HepG2 (cell line): ENCODE measurements around the gene DNAJB6. TPM values are rescaled to one million over a fixed set of nuclear protein-coding genes. Genes with fewer than 3 reads are reported as not detected.

Experiments
- ATAC-seq: fragments of 200-7000 bp; cut with Tn5 transposase; 3 replicates; pipeline ENCODE4 v1.9.1; 2020; ENCODE audit warnings: mild to moderate bottlenecking, moderate library complexity
- BruUV-seq: library from RNA; stranded (reverse); fragments of 400-500 nt; replicated peaks from 2 replicates; lab custom pipeline; 2021; lab: Mats Ljungman, UMichigan
- CTCF ChIA-PET: fragments of 300-600 bp; formaldehyde crosslinking; extraction: SDS; loops from one replicate; lab custom pipeline; 2021; ENCODE audit warnings: low total read pairs, inconsistent platforms, low intra/inter-chr PET ratio; lab: Yijun Ruan, JAX
- POLR2A ChIA-PET: fragments of 350-600 bp; sonication (Branson Sonifier 250); formaldehyde crosslinking; loops from one replicate; lab custom pipeline; 2020; ENCODE audit warnings: antibody characterized with exemption, inconsistent platforms; lab: Yijun Ruan, JAX
- DNase-seq: peaks from one replicate; pipeline ENCODE4 v3.0.0-alpha.2; 2015; ENCODE audit warnings: low spot score
- FAIRE-seq: peaks from 3 replicates; lab custom pipeline; 2011; peaks lifted over from hg19 to GRCh38; lab: Jason Lieb, UNC
- H2AFZ ChIP-seq: one replicate; pipeline ENCODE4 v1.6.1; 2011; ENCODE audit warnings: low read length, inconsistent platforms
- H3K27ac ChIP-seq: fragments of 300-600 bp; 3 replicates; pipeline ENCODE4 v1.8.0; 2011; ENCODE audit warnings: mixed run types, mild to moderate bottlenecking, mixed read lengths, low read length, inconsistent platforms; ENCODE audit not compliant: insufficient read depth; ENCODE audit errors: extremely low read length
- H3K27me3 ChIP-seq, 2 experiments: fragments of 200-600 bp in 1 of 2; 2 replicates in 1 of 2; 3 replicates in 1 of 2; pipeline versions ENCODE4 v1.6.0 to v1.8.0; 2011; ENCODE audit warnings: low read length in 2 of 2, mild to moderate bottlenecking in 2 of 2, moderate library complexity in 2 of 2, inconsistent platforms in 1 of 2; ENCODE audit not compliant: insufficient read depth in 2 of 2, control insufficient read depth in 1 of 2
- H3K36me3 ChIP-seq, 2 experiments: fragments of 200-600 bp in 1 of 2; replicated peaks in 1 of 2; 2 replicates in 1 of 2; 3 replicates in 1 of 2; pipeline versions ENCODE4 v1.5.1 to v1.8.0; 2011; ENCODE audit warnings: low read length in 2 of 2, inconsistent platforms in 1 of 2; ENCODE audit not compliant: insufficient read depth in 2 of 2, control insufficient read depth in 1 of 2
- H3K4me1 ChIP-seq: 2 replicates; pipeline ENCODE4 v1.5.1; 2012; ENCODE audit warnings: low read length, inconsistent platforms; ENCODE audit not compliant: insufficient read depth
- H3K4me2 ChIP-seq: 2 replicates; pipeline ENCODE4 v1.6.0; 2011; ENCODE audit warnings: low read depth, low read length, inconsistent platforms
- H3K4me3 ChIP-seq, 3 experiments: fragments of 200-600 bp in 1 of 3; sonication (generic), shearing (Covaris generic) in 1 of 3; replicated peaks in 1 of 3; 2 replicates each; pipeline ENCODE4 v1.5.1; 2011 to 2016; ENCODE audit warnings: low read length in 3 of 3, inconsistent platforms in 2 of 3, low read depth in 2 of 3, mild to moderate bottlenecking in 2 of 3, control low read depth in 1 of 3, mixed read lengths in 1 of 3; ENCODE audit not compliant: insufficient read depth in 1 of 3
- H3K79me2 ChIP-seq: one replicate; pipeline ENCODE4 v1.6.1; 2011; ENCODE audit warnings: low read length, inconsistent platforms; ENCODE audit not compliant: insufficient read depth
- H3K9ac ChIP-seq: 2 replicates; pipeline ENCODE4 v1.6.0; 2011; ENCODE audit warnings: mild to moderate bottlenecking, low read depth, low read length, inconsistent platforms; ENCODE audit not compliant: insufficient read depth
- H3K9me3 ChIP-seq: 2 replicates; pipeline ENCODE4 v1.5.1; 2012; ENCODE audit warnings: mild to moderate bottlenecking, low read length
- H4K20me1 ChIP-seq: 2 replicates; pipeline ENCODE4 v1.6.0; 2011; ENCODE audit warnings: inconsistent platforms, mild to moderate bottlenecking, low read length, moderate library complexity; ENCODE audit not compliant: insufficient read depth
- ARID5B ChIP-seq: IDR thresholded peaks from 2 replicates; pipeline ENCODE4 v1.4.0; 2020; ENCODE audit warnings: mild to moderate bottlenecking, missing genetic modification reagents
- ATF7 ChIP-seq, 2 experiments: fragments of 450-650 bp in 1 of 2; sonication (generic) in 1 of 2; formaldehyde crosslinking in 1 of 2; IDR thresholded peaks; 2 replicates each; pipeline versions ENCODE4 v1.4.0 to v1.6.1; 2016 to 2020; ENCODE audit warnings: antibody characterized with exemption in 1 of 2, mild to moderate bottlenecking in 1 of 2, missing genetic modification reagents in 1 of 2
- FOXP1 ChIP-seq, 2 experiments: fragments of 450-650 bp in 1 of 2; IDR thresholded peaks; 2 replicates each; pipeline ENCODE4 v1.6.1; 2017 to 2018; ENCODE audit warnings: antibody characterized with exemption in 1 of 2
- HOXA5 ChIP-seq: sonication (generic); formaldehyde crosslinking; IDR thresholded peaks from 2 replicates; pipeline ENCODE4 v1.4.0; 2020; ENCODE audit warnings: missing genetic modification reagents
- KDM5A ChIP-seq: fragments of 200-600 bp; sonication (generic); IDR thresholded peaks from 2 replicates; pipeline ENCODE4 v1.7.0; 2018; ENCODE audit warnings: antibody characterized with exemption, mild to moderate bottlenecking, low read length, borderline replicate concordance
- MYC ChIP-seq: sonication (generic); formaldehyde crosslinking; IDR thresholded peaks from 2 replicates; pipeline ENCODE4 v1.9.0; 2021; ENCODE audit warnings: missing genetic modification reagents, borderline replicate concordance
- PHF20 ChIP-seq: sonication (generic); formaldehyde crosslinking; IDR thresholded peaks from 2 replicates; pipeline ENCODE4 v1.5.0; 2020; ENCODE audit warnings: mild to moderate bottlenecking, missing genetic modification reagents
- SSRP1 ChIP-seq: IDR thresholded peaks from 2 replicates; pipeline ENCODE4 v1.6.1; 2016; ENCODE audit warnings: control low read depth
- ZNF775 ChIP-seq: sonication (generic); formaldehyde crosslinking; IDR thresholded peaks from 2 replicates; pipeline ENCODE4 v1.4.0; 2020; ENCODE audit warnings: missing genetic modification reagents, mild to moderate bottlenecking, moderate library complexity, borderline replicate concordance
- WGBS: methylation state at CpG from one replicate; pipeline ENCODE4 v1.1.6; 2017; ENCODE audit warnings: low lambda C conversion rate; 5-methylcytosine and 5-hydroxymethylcytosine counted together
- in situ Hi-C: cut with HindIII; loops from 2 replicates; pipeline ENCODE4 v1.10.0; 2017; ENCODE audit warnings: low pct_unique_long_range_greater_than_20kb; ENCODE audit not compliant: extremely low pct_ligation_motif_present
- intact Hi-C: fragments of 100-400 bp; cut with micrococcal nuclease; formaldehyde crosslinking; loops from one replicate; pipeline ENCODE4 v1.10.0; 2022; ENCODE audit not compliant: unreplicated experiment
- polyA plus RNA-seq, 8 experiments: library from polyadenylated mRNA; depleted of rRNA in 3 of 8; stranded (reverse) in 7 of 8; unstranded in 1 of 8; fragments of >200 nt; fragmentation: Illumina TruSeq in 4 of 8; extraction: Trizol in 4 of 8; gene quantifications; 2 replicates each; pipeline versions ENCODE4 v1.2.1 to v1.2.3, GENCODE V29; 2011 to 2016; ENCODE audit warnings: low read depth in 4 of 8, missing spikeins in 1 of 8, mixed read lengths in 1 of 8; ENCODE audit not compliant: insufficient read depth in 1 of 8
- total RNA-seq, 5 experiments: library from RNA; depleted of rRNA; stranded (reverse); fragments of >200 nt; fragmentation: Illumina TruSeq; extraction: Trizol; gene quantifications; 2 replicates each; pipeline ENCODE4 v1.2.3, GENCODE V29; 2016; ENCODE audit warnings: low read depth in 1 of 5
- TF ChIP-seq, protein P1 (sequence below): sonication (generic); formaldehyde crosslinking; IDR thresholded peaks from one replicate; pipeline ENCODE4 v1.5.1; 2020; ENCODE audit warnings: mild to moderate bottlenecking, missing genetic modification reagents; ENCODE audit errors: not compliant biosample characterization
- TF ChIP-seq, protein P2 (sequence below): IDR thresholded peaks from 2 replicates; pipeline ENCODE4 v1.6.1; 2016; ENCODE audit warnings: missing genetic modification reagents, missing compliant biosample characterization

The DNAJB6 gene
- total and polyA plus RNA-seq, 2 of the 13 experiments (the other 11 are each of a cell fraction or from before 2014, with no cell fraction given), result 29.9 to 53.9 TPM

DNA sequence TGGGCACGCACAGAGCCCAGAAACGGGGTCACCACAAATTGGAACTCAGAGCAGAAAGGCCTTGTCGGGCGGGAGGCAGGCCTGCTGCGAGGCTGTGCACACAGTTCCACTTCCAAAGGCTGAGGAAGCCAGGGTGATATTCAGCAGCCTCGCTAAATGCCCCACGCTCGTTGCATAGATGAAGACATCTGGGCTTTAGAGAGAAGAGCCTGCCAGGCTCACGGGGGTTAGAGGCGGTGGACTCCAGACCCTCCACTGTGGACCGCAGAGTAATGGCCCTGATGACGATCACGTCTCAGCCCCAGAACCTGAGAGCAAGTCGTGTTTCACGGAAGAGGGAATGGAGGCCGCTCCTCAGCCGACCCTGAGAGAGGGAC is 104.2 kb downstream of the DNAJB6 start (continued):
- TF ChIP-seq, protein P1, sequence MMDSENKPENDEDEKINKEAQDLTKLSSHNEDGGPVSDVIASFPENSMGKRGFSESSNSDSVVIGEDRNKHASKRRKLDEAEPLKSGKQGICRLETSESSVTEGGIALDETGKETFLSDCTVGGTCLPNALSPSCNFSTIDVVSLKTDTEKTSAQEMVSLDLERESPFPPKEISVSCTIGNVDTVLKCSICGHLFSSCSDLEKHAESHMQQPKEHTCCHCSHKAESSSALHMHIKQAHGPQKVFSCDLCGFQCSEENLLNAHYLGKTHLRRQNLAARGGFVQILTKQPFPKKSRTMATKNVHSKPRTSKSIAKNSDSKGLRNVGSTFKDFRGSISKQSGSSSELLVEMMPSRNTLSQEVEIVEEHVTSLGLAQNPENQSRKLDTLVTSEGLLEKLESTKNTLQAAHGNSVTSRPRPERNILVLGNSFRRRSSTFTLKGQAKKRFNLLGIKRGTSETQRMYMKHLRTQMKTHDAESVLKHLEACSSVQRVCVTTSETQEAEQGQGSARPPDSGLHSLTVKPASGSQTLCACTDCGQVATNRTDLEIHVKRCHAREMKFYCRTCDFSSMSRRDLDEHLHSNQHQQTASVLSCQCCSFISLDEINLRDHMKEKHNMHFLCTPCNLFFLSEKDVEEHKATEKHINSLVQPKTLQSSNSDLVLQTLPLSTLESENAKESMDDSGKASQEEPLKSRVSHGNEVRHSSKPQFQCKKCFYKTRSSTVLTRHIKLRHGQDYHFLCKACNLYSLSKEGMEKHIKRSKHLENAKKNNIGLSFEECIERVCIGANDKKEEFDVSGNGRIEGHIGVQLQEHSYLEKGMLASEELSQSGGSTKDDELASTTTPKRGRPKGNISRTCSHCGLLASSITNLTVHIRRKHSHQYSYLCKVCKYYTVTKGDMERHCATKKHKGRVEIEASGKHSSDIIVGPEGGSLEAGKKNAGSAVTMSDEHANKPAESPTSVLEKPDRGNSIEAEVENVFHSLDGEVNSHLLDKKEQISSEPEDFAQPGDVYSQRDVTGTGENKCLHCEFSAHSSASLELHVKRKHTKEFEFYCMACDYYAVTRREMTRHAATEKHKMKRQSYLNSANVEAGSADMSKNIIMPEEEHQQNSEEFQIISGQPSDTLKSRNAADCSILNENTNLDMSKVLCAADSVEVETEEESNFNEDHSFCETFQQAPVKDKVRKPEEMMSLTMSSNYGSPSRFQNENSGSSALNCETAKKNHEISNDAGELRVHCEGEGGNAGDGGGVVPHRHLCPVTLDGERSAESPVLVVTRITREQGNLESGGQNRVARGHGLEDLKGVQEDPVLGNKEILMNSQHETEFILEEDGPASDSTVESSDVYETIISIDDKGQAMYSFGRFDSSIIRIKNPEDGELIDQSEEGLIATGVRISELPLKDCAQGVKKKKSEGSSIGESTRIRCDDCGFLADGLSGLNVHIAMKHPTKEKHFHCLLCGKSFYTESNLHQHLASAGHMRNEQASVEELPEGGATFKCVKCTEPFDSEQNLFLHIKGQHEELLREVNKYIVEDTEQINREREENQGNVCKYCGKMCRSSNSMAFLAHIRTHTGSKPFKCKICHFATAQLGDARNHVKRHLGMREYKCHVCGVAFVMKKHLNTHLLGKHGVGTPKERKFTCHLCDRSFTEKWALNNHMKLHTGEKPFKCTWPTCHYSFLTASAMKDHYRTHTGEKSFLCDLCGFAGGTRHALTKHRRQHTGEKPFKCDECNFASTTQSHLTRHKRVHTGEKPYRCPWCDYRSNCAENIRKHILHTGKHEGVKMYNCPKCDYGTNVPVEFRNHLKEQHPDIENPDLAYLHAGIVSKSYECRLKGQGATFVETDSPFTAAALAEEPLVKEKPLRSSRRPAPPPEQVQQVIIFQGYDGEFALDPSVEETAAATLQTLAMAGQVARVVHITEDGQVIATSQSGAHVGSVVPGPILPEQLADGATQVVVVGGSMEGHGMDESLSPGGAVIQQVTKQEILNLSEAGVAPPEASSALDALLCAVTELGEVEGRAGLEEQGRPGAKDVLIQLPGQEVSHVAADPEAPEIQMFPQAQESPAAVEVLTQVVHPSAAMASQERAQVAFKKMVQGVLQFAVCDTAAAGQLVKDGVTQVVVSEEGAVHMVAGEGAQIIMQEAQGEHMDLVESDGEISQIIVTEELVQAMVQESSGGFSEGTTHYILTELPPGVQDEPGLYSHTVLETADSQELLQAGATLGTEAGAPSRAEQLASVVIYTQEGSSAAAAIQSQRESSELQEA (CRISPR knock-in tag), result no peak

- DNase-seq, result no peak
- ChIA-PET CTCF (no interaction called here), POLR2A (no interaction called here)
- Histone ChIP-seq H3K36me3 (no peaks in the 10 kb centered on the region), H3K27me3 (peaks cover 2 to 45% of the 10 kb centered on the region in 2 experiments; a peak in 4 of 5 replicates), H3K27ac (no peak overlapping the region), H3K4me2 (no peak overlapping the region), H3K79me2 (no peaks in the 10 kb centered on the region), H2AFZ (no peak overlapping the region), H3K9me3 (no peaks in the 10 kb centered on the region), H3K4me3 (no peak overlapping the region), H3K4me1 (no peaks in the 10 kb centered on the region), H4K20me1 (no peaks in the 10 kb centered on the region), H3K9ac (no peak overlapping the region)
- ATAC-seq, result no peak
- intact Hi-C loops, result no loop called here
- no TSS peak for BruUV-seq
- 81% methylated on average over 20 of the region's 23 CpGs for WGBS
- FAIRE-seq, result no peak
- in situ Hi-C loops, result no loop called here
- TF ChIP-seq FOXP1 (IDR thresholded peaks at IDR 0.05) (no peak), FOXP1 (CRISPR knock-in tag; IDR thresholded peaks at IDR 0.05) (no peak), SSRP1 (CRISPR knock-in tag) (no peak), ARID5B (CRISPR knock-in tag) (no peak), KDM5A (no peak), HOXA5 (CRISPR knock-in tag) (no peak), MYC (CRISPR knock-in tag) (no peak), ZNF775 (no peak), ATF7 (IDR thresholded peaks at IDR 0.05) (no peak), ATF7 (CRISPR knock-in tag; IDR thresholded peaks at IDR 0.05) (no peak), PHF20 (CRISPR knock-in tag) (no peak)
- TF ChIP-seq, protein P2, sequence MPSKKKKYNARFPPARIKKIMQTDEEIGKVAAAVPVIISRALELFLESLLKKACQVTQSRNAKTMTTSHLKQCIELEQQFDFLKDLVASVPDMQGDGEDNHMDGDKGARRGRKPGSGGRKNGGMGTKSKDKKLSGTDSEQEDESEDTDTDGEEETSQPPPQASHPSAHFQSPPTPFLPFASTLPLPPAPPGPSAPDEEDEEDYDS (CRISPR knock-in tag), result no peak
Observed at GRCh38 chr7:157442456-157442855, 105.7 kb downstream of the DNAJB6 start.
